Fibroblast of lung (primary cell): ENCODE results near the gene SIPA1L3. TPM values are rescaled to one million over a fixed set of nuclear protein-coding genes. Genes with fewer than 3 reads are reported as not detected.

ENCODE experiments used
- DNase-seq, 2 donors: peaks; one replicate each; pipeline versions ENCODE4 v3.0.0 to v3.0.0-alpha.2; 2010; ENCODE audit warnings: low read depth in 2 of 2
- H2AFZ ChIP-seq: 2 replicates; pipeline ENCODE4 v1.5.1; 2012; ENCODE audit warnings: low read length, control low read depth, inconsistent platforms
- H3K27ac ChIP-seq: 2 replicates; pipeline ENCODE4 v1.5.1; 2011; ENCODE audit warnings: low read length, control low read depth; ENCODE audit not compliant: insufficient read depth
- H3K27me3 ChIP-seq: 2 replicates; pipeline ENCODE4 v1.5.1; 2011; ENCODE audit warnings: mild to moderate bottlenecking, low read length; ENCODE audit not compliant: control insufficient read depth, insufficient read depth
- H3K36me3 ChIP-seq: 2 replicates; pipeline ENCODE4 v1.5.1; 2011; ENCODE audit warnings: low read length; ENCODE audit not compliant: control insufficient read depth, insufficient read depth
- H3K4me1 ChIP-seq: 2 replicates; pipeline ENCODE4 v1.5.1; 2011; ENCODE audit warnings: low read length; ENCODE audit not compliant: control insufficient read depth, insufficient read depth; ENCODE audit errors: extremely low read depth
- H3K4me2 ChIP-seq: 2 replicates; pipeline ENCODE4 v1.5.1; 2011; ENCODE audit warnings: low read length, control low read depth; ENCODE audit not compliant: insufficient read depth; ENCODE audit errors: extremely low read depth
- H3K4me3 ChIP-seq, 4 experiments: fragments of 200-600 bp in 1 of 4; sonication (generic) in 1 of 4; replicated peaks in 1 of 4; 2 replicates each; pipeline ENCODE4 v1.5.1; 2011 to 2016; ENCODE audit warnings: low read length in 4 of 4, low read depth in 3 of 4, mild to moderate bottlenecking in 3 of 4, control low read depth in 2 of 4, inconsistent platforms in 1 of 4, mixed read lengths in 1 of 4; ENCODE audit not compliant: insufficient read depth in 1 of 4; ENCODE audit errors: control extremely low read depth in 1 of 4
- H3K79me2 ChIP-seq: 2 replicates; pipeline ENCODE4 v1.5.1; 2012; ENCODE audit warnings: mild to moderate bottlenecking, low read length, inconsistent platforms; ENCODE audit not compliant: control insufficient read depth, insufficient read depth
- H3K9ac ChIP-seq: 2 replicates; pipeline ENCODE4 v1.5.1; 2011; ENCODE audit warnings: mild to moderate bottlenecking, low read length, control low read depth; ENCODE audit not compliant: insufficient read depth
- H3K9me3 ChIP-seq: 2 replicates; pipeline ENCODE4 v1.5.1; 2012; ENCODE audit warnings: low read depth, low read length; ENCODE audit not compliant: control insufficient read depth, insufficient read depth
- H4K20me1 ChIP-seq: 2 replicates; pipeline ENCODE4 v1.5.1; 2011; ENCODE audit warnings: low read length; ENCODE audit not compliant: control insufficient read depth, insufficient read depth; ENCODE audit errors: extremely low read depth
- CTCF ChIP-seq, 2 donors: IDR thresholded peaks in 1 of 2; conservative IDR thresholded peaks in 1 of 2; 1 replicate in 1 of 2; 2 replicates in 1 of 2; pipeline ENCODE4 v1.5.1; 2011 to 2012; ENCODE audit warnings: low read length in 2 of 2, control low read depth in 1 of 2, inconsistent platforms in 1 of 2, low read depth in 1 of 2, mild to moderate bottlenecking in 1 of 2
- EZH2 ChIP-seq: IDR thresholded peaks from 2 replicates; pipeline ENCODE4 v1.5.1; 2012; ENCODE audit warnings: low read length, control low read depth, mild to moderate bottlenecking; ENCODE audit errors: missing control alignments
- polyA plus RNA-seq, 2 donors: library from polyadenylated mRNA; depleted of rRNA in 1 of 2; stranded (reverse) in 1 of 2; unstranded in 1 of 2; fragments of >200 nt; gene quantifications; 2 replicates each; pipeline ENCODE4 v1.2.1, GENCODE V29; 2011 to 2012; ENCODE audit warnings: missing spikeins in 1 of 2
- total RNA-seq: library from RNA; depleted of rRNA; stranded (reverse); fragments of >200 nt; gene quantifications from 2 replicates; pipeline ENCODE4 v1.2.1, GENCODE V29; 2014

SIPA1L3 gene
- total and polyA plus RNA-seq, 2 donors (not counting 1 experiment from before 2014, with no cell fraction given): 3.7 to 10.1 TPM

GRCh38 chr19:38221421-38221820 is 314.4 kb downstream of the SIPA1L3 start:
- DNase-seq: no peak
- no peaks in the 10 kb centered on the region for H3K9me3 ChIP-seq
- no peak for TF ChIP-seq EZH2
- TF ChIP-seq CTCF (conservative IDR thresholded peaks at IDR 0.05 in 1 of 2, IDR thresholded peaks at IDR 0.05 in 1 of 2; ENCODE audit: low read depth in 1 of 2, low read length in 2 of 2): no peak

GRCh38 chr19:38221919-38222830 is 315.2 kb downstream of the SIPA1L3 start:
- no peaks in the 10 kb centered on the region for H4K20me1 ChIP-seq
- no peaks in the 10 kb centered on the region for H3K4me1 ChIP-seq
- TF ChIP-seq EZH2 (no peak), CTCF (conservative IDR thresholded peaks at IDR 0.05 in 1 of 2, IDR thresholded peaks at IDR 0.05 in 1 of 2; ENCODE audit: low read depth in 1 of 2, low read length in 2 of 2) (no peak)
- H3K4me2 ChIP-seq: no peak overlapping the region
- DNase-seq: no peak
- no peaks in the 10 kb centered on the region for H3K79me2 ChIP-seq
- H3K9ac ChIP-seq: no peak overlapping the region
- H3K4me3 ChIP-seq: no peak overlapping the region
- H3K27me3 ChIP-seq: no peaks in the 10 kb centered on the region
- H3K36me3 ChIP-seq: no peaks in the 10 kb centered on the region
- H2AFZ ChIP-seq: no peak overlapping the region
- H3K9me3 ChIP-seq: no peaks in the 10 kb centered on the region
- no peak overlapping the region for H3K27ac ChIP-seq

More at GRCh38 chr19:38221421-38221820, 314.4 kb downstream of the SIPA1L3 start:
- no peaks in the 10 kb centered on the region for H4K20me1 ChIP-seq
- H3K9ac ChIP-seq: no peak overlapping the region
- no peaks in the 10 kb centered on the region for H3K4me1 ChIP-seq
- H3K79me2 ChIP-seq: no peaks in the 10 kb centered on the region
- H3K36me3 ChIP-seq: no peaks in the 10 kb centered on the region
- H3K4me3 ChIP-seq: no peak overlapping the region
- no peak overlapping the region for H3K4me2 ChIP-seq
- H2AFZ ChIP-seq: no peak overlapping the region
- H3K27ac ChIP-seq: no peak overlapping the region
- H3K27me3 ChIP-seq: no peaks in the 10 kb centered on the region

GRCh38 chr19:38223119-38223523 is 316.1 kb downstream of the SIPA1L3 start:
- H3K36me3 ChIP-seq: no peaks in the 10 kb centered on the region
- no peak overlapping the region for H2AFZ ChIP-seq
- TF ChIP-seq CTCF (conservative IDR thresholded peaks at IDR 0.05 in 1 of 2, IDR thresholded peaks at IDR 0.05 in 1 of 2; ENCODE audit: low read depth in 1 of 2, low read length in 2 of 2): no peak
- no peak for TF ChIP-seq EZH2
- no peak for DNase-seq
- no peaks in the 10 kb centered on the region for H3K4me1 ChIP-seq
- peak overlapping the region; percentile 92 for H3K4me2 ChIP-seq
- no peaks in the 10 kb centered on the region for H4K20me1 ChIP-seq
- peak overlapping the region in 2 of 4 experiments; percentile 61 to 69 for H3K4me3 ChIP-seq
- H3K9me3 ChIP-seq: no peaks in the 10 kb centered on the region
- H3K9ac ChIP-seq: no peak overlapping the region
- H3K27me3 ChIP-seq: no peaks in the 10 kb centered on the region
- no peaks in the 10 kb centered on the region for H3K79me2 ChIP-seq
- no peak overlapping the region for H3K27ac ChIP-seq
